GF-D8 (cell line): ENCODE measurements around the gene EEF2K.

ENCODE experiments used
- DNase-seq: peaks from one replicate; lab custom pipeline; 2025; lab: John Stamatoyannopoulos, UW

The EEF2K gene

GRCh38 chr16:22252317-22252716 is 46.2 kb downstream of the EEF2K start:
- no peak for DNase-seq

- no peak for DNase-seq
These were observed 47.2 kb downstream of the EEF2K start for GRCh38 chr16:22253272-22253671.

GRCh38 chr16:22255335-22255734 is 49.3 kb downstream of the EEF2K start:
- DNase-seq, result no peak

DNA sequence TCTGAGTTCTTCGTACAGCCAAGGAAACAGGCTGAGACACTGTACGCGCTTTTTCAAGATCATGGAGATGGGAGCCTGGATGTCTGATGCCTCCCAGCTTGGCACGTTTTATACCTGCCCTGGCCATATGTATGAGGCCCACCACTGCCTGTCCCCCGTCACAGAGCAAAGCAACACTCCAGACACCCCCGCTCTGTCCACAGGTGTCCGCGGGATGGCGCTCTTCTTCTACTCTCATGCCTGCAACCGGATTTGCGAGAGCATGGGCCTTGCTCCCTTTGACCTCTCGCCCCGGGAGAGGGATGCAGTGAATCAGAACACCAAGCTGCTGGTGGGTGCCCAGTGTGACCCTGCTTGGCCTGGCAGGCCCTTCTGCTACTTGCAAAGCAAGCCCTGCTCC is 51.4 kb downstream of the EEF2K start:
- no peak for DNase-seq

GRCh38 chr16:22260490-22260889 is 54.4 kb downstream of the EEF2K start:
- DNase-seq, result no peak

DNA sequence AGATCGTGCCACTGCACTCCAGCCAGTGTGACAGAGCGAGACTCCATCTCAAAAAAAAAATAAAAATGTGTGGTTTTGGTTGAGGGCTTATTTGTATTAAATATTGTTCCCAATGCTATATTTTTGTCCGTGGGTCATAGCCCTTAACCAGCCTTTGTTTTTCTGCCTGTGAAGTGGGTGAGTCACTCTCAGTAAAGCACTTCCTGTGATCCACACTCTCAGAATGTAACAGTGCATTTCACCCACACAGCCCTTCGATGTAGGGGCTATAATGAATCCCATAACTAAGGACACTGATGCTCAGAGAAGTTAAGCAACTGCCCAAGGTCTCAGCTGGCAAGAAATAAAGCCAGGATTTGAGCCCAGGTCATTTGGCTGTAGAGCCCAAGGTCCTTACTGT is 56.4 kb downstream of the EEF2K start:
- no peak for DNase-seq

GRCh38 chr16:22264786-22265185 is 58.7 kb downstream of the EEF2K start:
- DNase-seq, result no peak

DNA sequence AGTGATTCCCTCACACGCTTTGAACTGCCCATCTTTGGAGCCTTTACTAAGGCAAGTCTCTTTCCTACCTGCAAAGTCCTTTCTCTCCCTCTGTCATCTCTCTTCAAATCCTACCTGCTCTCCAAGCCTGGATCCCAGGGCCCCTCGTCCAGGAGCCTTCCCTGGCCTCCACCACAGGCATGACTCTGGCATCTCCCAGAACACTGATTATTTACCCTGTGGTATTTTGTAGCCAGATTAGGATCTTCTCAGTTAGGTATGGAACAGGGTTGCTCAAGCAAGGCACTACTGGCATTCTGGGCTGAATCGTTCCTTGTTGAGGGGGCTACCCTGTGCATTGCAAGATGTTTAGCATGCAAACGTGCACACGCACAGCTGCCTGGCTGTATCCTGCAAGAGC is 59.3 kb downstream of the EEF2K start:
- no peak for DNase-seq

GRCh38 chr16:22266546-22266945 is 60.5 kb downstream of the EEF2K start:
- no peak for DNase-seq

DNA sequence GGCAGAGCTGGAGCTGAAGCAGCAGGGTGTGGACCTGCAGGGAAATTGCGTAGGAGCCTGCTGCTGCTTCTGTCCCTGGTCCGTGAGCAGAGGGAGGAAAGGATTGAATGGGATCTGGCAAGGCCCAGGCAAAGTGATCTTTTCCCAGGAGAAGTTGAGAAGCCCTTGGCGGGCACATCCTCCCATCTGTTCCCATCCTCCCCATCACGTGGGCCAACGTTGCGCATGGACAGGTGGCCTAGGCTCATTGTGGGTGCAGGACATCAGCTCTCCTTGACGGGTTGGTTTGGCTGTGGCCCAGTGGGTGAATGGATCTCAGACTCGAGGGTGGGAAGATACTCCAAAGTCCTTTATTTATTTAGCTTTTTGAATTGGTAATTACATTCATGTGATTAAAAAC is 61.7 kb downstream of the EEF2K start:
- no peak for DNase-seq

- DNase-seq, result no peak
These were observed 64.4 kb downstream of the EEF2K start for GRCh38 chr16:22270525-22270924.

DNA sequence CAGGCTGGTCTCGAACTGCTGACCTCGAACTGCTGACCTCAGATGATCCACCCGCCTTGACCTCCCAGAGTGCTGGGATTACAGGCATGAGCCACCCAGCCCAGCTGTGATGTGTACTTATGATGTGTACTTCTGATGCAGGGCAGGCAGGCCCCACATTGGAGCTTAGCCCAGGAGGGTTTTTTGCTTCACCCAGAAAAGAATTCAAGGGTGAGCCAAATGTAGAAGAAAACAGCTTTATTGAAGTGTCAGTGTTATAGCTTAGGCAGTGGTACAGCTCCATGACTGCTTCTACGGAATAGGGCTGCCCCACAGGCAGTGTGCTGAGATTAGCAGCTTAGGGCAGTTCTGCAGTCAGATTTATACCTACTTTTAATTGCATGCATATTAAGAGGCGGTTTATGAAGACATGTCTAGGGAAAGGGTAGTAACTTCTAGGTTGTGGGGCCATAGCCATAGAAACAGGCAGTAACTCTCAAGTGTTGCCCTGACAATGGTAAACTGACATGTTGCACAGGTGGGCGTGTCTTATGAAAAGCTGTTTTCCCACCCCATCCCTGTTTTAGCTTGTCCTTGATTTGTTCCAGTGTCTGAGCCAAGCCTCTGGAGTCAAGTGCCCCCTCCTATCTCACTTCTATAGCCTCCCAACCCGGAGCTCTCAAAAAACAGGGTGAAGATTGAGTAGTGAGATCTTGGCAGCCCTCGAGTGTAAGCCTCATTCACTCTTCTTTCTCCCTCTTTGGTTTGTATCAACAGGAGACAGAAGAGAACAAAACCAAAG is 67.0 kb downstream of the EEF2K start:
- no peak for DNase-seq

DNA sequence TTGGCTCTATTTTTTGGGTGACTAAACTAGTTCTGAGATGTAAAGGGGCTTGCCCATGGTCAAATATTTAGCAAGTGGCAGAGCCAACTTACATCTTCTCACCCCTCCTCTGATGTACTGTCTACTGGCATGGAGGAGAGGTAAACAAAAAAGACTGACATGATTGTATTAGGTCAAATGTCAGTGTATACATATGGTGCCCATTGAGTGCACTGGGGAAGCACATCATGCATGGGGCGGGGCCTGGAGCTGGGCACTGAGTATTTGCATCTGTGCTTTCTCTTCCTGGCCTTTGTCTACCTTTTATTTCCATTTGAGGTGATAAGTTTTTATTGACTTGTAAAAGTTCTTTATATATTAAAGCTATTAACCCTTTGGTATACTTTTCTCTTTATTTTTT is 68.8 kb downstream of the EEF2K start:
- DNase-seq, result no peak

DNA sequence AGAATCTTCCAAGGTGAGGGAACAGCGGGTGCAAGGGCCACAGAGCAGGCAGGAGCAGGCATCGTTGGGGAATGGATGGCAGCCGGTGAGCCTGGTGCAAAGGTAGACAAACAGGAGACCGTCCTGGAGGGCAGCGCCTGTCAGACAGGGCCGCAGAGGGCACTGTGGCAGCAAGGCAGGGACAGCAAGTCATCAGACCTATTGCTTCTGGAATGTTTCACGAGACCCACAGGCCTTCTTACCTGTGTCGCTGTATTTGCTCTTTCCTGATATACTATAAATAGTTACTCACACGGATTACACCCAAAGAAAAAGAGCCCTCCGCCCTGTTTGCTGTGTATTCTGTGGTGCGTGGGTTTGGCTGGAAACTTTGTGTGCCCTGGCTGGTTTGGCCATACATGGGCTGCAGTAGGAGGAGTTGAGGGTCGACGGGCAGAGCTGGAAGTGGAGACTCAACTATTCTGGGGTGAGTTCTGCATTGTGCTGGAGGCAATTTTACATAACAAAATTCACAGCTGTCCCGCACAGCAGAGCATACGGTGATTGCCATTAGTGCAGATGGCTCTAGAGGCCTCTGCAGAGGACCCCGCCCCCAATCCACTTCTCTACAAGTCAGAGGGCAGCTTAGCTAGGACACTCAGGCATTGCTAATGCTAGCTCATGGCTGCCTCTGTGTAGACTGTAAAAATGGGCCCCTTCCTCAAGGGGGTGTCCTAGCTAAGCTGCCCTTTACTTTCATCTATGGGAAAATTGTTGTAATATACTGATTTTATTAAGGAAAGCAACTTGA is 72.6 kb downstream of the EEF2K start:
- DNase-seq, result no peak

DNA sequence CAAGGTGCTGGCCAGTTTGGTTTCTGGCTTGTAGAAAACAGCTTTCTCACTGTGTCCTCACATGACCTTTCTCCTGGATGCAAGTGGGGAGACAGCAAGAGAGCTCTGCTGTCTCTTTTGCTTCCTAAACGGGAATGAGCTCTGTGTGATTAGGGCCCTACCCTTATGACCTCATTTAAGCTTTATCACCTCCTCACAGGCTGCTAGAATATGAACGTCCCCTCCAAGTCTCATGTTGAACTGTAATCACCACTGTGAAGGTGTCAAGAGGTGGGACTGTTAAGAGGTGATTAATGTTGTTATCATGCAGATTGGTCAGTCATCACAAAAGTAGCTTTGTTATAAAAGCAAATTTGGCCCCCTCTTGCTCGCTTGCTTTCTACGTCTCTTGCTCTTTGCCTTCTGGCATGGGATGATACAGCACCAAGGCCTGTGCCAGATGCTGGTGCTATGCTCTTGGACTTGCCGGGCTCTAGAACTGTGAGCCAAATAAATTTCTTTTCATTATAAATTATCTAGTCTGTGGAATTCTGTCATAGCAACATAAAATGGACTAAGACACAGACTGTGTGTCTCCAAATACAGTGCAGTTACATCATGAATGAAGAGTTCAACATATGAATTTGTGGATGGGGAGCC is 76.3 kb downstream of the EEF2K start:
- DNase-seq, result no peak

GRCh38 chr16:22284637-22285036 is 78.6 kb downstream of the EEF2K start:
- no peak for DNase-seq

- no peak for DNase-seq
These were observed 79.0 kb downstream of the EEF2K start for GRCh38 chr16:22285080-22285479.

DNA sequence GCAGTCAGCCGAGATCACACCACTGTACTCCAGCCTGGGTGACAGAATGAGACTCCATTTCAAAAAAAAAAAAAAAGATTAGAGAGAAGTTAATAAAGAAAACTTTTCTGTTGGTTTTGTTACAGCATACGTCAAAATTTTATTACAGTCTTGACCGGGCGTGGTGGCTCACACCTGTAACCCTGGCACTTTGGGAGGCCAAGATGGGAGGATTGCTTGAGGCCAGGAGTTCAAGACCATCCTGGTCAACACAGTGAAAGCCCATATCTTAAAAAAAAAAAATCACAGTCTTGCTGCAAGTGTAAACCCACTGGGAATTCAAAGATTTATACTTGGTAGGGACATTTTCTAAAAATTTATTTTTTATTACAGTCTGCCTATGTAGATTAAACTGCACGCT is 84.9 kb downstream of the EEF2K start:
- no peak for DNase-seq

DNA sequence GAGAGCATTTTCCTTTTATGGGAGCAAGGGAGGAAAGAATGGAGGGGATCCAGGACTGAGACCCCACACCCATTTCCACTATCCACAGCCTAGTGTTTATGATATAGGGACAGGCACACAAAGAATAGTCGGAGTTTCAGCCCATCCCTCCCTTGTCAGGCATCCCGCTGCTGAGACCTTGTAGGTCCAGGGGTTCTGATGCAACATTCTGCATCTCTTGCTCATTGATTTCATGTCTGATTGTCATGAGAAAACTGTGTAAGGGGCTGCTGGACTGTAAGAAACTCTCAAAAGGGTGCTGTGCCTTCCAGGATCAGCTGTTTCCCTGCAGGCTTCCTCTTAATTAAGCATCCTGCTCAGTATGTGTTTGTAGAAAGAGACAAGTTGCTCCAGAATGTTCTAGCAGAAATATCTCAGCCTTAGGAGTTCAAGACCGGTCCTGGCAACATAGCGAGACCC is 85.8 kb downstream of the EEF2K start:
- DNase-seq, result no peak

DNA sequence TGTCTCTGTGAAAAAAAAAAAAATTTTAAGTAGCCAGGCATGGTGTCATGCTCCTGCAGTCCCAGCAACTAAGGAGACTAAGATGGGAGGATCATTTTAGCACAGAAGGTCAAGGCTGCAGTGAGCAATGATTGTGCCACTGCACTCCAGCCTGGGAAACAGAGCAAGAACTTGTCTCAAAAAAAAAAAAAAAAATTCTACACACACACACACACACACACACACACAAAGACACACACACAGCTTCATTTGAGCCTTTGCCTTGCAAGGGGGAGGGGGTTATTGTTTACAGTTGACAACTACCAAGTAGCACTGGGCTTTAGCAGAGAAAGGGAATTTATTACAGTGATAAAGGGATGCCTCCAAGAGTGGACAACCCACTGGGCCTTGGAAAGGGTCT is 86.2 kb downstream of the EEF2K start:
- no peak for DNase-seq

- no peak for DNase-seq
These were observed 87.3 kb downstream of the EEF2K start for GRCh38 chr16:22293137-22294106.
